Measurements from ENCODE around the gene EXOC6.
A peak's percentile ranks its signal among the peaks of the same experiment; 100 is the strongest.

Gene EXOC6

GRCh38 chr10:93072225-93072712, 223.9 kb downstream of the EXOC6 start:
- POLR2A ChIA-PET, result no interaction called here
- H3K4me3 ChIP-seq (ENCODE audit: low read depth, low read length), result no peak overlapping the region
- CTCF ChIA-PET, result interaction anchor here (0.7 to 5.4 kb wide), 7 partner anchors 8 to 219 kb away, joined by 3 to 33 read pairs (median 4); no protein-coding TSS in a partner anchor
- TF ChIP-seq, protein P1, sequence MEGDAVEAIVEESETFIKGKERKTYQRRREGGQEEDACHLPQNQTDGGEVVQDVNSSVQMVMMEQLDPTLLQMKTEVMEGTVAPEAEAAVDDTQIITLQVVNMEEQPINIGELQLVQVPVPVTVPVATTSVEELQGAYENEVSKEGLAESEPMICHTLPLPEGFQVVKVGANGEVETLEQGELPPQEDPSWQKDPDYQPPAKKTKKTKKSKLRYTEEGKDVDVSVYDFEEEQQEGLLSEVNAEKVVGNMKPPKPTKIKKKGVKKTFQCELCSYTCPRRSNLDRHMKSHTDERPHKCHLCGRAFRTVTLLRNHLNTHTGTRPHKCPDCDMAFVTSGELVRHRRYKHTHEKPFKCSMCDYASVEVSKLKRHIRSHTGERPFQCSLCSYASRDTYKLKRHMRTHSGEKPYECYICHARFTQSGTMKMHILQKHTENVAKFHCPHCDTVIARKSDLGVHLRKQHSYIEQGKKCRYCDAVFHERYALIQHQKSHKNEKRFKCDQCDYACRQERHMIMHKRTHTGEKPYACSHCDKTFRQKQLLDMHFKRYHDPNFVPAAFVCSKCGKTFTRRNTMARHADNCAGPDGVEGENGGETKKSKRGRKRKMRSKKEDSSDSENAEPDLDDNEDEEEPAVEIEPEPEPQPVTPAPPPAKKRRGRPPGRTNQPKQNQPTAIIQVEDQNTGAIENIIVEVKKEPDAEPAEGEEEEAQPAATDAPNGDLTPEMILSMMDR (IDR thresholded peaks at IDR 0.05; ENCODE audit: insufficient read depth, low read length, missing control alignments), result no peak
- DNase-seq (ENCODE audit: low read depth, low spot score), result no peak

- TF ChIP-seq, protein P1 (IDR thresholded peaks at IDR 0.05; ENCODE audit: insufficient read depth, low read length, missing control alignments), result no peak
- CTCF ChIA-PET, result interaction anchor here (0.7 to 5.4 kb wide), 7 partner anchors 9 to 218 kb away, joined by 3 to 33 read pairs (median 4); no protein-coding TSS in a partner anchor
- H3K4me3 ChIP-seq (ENCODE audit: low read depth, low read length), result no peak overlapping the region; the same call in 1 of the 2 replicates
- DNase-seq (ENCODE audit: low read depth, low spot score), result no peak
- POLR2A ChIA-PET, result no interaction called here
Observed at GRCh38 chr10:93072713-93073538, 224.6 kb downstream of the EXOC6 start.

DNA sequence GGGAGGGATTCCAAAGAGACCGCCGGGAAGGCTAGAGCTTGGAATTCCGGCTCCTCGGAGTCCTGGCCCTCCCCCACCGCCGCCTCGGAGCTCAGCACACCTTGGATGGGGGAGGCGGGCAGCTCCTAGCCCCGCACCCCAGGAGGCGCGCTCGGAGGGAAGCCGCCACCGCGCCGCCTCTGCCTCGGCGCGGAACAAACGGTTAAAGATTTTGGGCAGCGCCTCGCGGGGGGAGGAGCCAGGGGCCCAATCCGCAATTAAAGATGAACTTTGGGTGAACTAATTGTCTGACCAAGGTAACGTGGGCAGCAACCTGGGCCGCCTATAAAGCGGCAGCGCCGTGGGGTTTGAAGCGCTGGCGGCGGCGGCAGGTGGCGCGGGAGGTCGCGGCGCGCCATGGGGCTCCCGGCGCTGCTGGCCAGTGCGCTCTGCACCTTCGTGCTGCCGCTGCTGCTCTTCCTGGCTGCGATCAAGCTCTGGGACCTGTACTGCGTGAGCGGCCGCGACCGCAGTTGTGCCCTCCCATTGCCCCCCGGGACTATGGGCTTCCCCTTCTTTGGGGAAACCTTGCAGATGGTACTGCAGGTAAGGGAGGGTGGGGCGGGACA, 225.3 kb downstream of the EXOC6 start, which contains the start of gene CYP26A1:
CYP26A1 (plus strand) TSS at position 355 of the 608 bp plus-strand sequence; CDS start at position 397, 42 bp downstream.
- peak within 1 kb of the TSS; percentile 15 for H3K4me3 ChIP-seq (ENCODE audit: low read depth, low read length)
- no peak for DNase-seq (ENCODE audit: low read depth, low spot score)
- POLR2A ChIA-PET, result no interaction called here
- TF ChIP-seq, protein P1 (IDR thresholded peaks at IDR 0.05; ENCODE audit: insufficient read depth, low read length, missing control alignments), result no peak
- CTCF ChIA-PET, result interaction anchor here (1.4 to 5.4 kb wide), 5 partner anchors 11 to 218 kb away, joined by 3 to 33 read pairs (median 6); no protein-coding TSS in a partner anchor

DNA sequence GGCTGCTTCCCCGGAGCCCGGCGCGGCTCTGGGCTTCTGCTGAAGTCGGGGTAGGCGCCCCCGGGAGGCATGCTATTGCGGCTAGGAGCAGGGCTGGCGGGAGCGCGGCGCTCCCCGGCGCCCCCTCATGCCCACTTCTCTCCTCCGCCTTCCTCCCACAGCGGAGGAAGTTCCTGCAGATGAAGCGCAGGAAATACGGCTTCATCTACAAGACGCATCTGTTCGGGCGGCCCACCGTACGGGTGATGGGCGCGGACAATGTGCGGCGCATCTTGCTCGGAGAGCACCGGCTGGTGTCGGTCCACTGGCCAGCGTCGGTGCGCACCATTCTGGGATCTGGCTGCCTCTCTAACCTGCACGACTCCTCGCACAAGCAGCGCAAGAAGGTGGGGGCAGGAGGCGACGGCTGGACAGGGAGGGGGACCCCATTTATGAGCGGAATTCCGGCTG, 225.9 kb downstream of the EXOC6 start:
- TF ChIP-seq, protein P1 (IDR thresholded peaks at IDR 0.05; ENCODE audit: insufficient read depth, low read length, missing control alignments), result no peak
- ChIA-PET POLR2A (no interaction called here), CTCF (interaction anchor here (2.0 to 5.4 kb wide), 2 partner anchors 68 to 217 kb away, joined by 7 to 33 read pairs; no protein-coding TSS in a partner anchor)
- H3K4me3 ChIP-seq (ENCODE audit: low read depth, low read length), result peak overlapping the region; percentile 15; the same call in 1 of the 2 replicates
- no peak for DNase-seq (ENCODE audit: low read depth, low spot score)

DNA sequence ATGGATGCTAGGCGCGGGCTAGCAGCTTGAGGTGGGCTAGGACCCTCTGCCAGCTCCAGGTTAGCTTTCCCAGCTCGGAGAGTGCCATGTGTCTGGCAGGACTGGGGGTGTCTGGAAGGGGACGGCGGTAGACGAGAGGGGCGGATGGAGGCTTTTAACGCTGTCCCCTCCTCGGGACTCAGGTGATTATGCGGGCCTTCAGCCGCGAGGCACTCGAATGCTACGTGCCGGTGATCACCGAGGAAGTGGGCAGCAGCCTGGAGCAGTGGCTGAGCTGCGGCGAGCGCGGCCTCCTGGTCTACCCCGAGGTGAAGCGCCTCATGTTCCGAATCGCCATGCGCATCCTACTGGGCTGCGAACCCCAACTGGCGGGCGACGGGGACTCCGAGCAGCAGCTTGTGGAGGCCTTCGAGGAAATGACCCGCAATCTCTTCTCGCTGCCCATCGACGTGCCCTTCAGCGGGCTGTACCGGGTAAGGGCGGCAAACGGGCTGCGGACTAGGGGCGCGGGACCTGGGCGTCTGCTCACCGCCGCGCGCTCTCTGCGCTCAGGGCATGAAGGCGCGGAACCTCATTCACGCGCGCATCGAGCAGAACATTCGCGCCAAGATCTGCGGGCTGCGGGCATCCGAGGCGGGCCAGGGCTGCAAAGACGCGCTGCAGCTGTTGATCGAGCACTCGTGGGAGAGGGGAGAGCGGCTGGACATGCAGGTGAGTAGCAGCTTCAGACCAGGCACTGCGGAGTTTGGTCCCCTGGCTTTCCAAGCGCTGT, 226.5 kb downstream of the EXOC6 start:
- TF ChIP-seq, protein P1 (IDR thresholded peaks at IDR 0.05; ENCODE audit: insufficient read depth, low read length, missing control alignments), result no peak
- no peak overlapping the region for H3K4me3 ChIP-seq (ENCODE audit: low read depth, low read length)
- CTCF ChIA-PET, result interaction anchor here (1.3 to 5.4 kb wide), 4 partner anchors 68 to 217 kb away, joined by 3 to 33 read pairs (median 8); no protein-coding TSS in a partner anchor
- POLR2A ChIA-PET, result interaction anchor here (1.4 kb wide), 1 partner anchor 9 kb away, joined by 3 read pairs; no protein-coding TSS in a partner anchor
- DNase-seq (ENCODE audit: low read depth, low spot score), result no peak

Data from AG04449 (cell line).